OCI-LY7 (cell line): ENCODE data around the gene RBCK1. TPM values are rescaled to one million over a fixed set of nuclear protein-coding genes. Genes with fewer than 3 reads are reported as not detected.

Experiments used
- BruUV-seq: library from RNA; stranded (reverse); fragments of 400-500 nt; replicated peaks from 2 replicates; lab custom pipeline; 2021; lab: Mats Ljungman, UMichigan
- CTCF ChIA-PET: fragments of 300-600 bp; sonication (Branson Sonifier 250); formaldehyde crosslinking; loops from one replicate; lab custom pipeline; 2022; ENCODE audit warnings: antibody characterized with exemption; ENCODE audit not compliant: unreplicated experiment; lab: Charles Lee
- POLR2A ChIA-PET: fragments of 300-600 bp; sonication (Branson Sonifier 250); formaldehyde crosslinking; loops from one replicate; lab custom pipeline; 2022; ENCODE audit warnings: antibody characterized with exemption; lab: Charles Lee
- DNase-seq: peaks from one replicate; pipeline ENCODE4 v3.0.0-alpha.2; 2015; ENCODE audit warnings: low spot score
- H2AFZ ChIP-seq: fragments of 200-600 bp; sonication (generic), shearing (Covaris generic); 2 replicates; pipeline ENCODE4 v1.6.1; 2014; ENCODE audit warnings: mild to moderate bottlenecking, antibody characterized with exemption, low read length, moderate library complexity
- H3K27ac ChIP-seq: fragments of 200-600 bp; sonication (generic); 2 replicates; pipeline ENCODE4 v1.5.1; 2014; ENCODE audit warnings: mixed run types, low read depth, mild to moderate bottlenecking, moderate library complexity, low read length, inconsistent platforms; ENCODE audit not compliant: poor library complexity, severe bottlenecking
- H3K36me3 ChIP-seq: fragments of 200-600 bp; sonication (generic); 2 replicates; pipeline ENCODE4 v1.6.1; 2014; ENCODE audit warnings: mild to moderate bottlenecking, antibody characterized with exemption, low read length, moderate library complexity, mixed read lengths; ENCODE audit not compliant: insufficient read depth
- H3K4me1 ChIP-seq: fragments of 200-600 bp; sonication (generic); 2 replicates; pipeline ENCODE4 v1.5.1; 2014; ENCODE audit warnings: mild to moderate bottlenecking, low read length; ENCODE audit not compliant: insufficient read depth, poor library complexity, severe bottlenecking
- H3K4me2 ChIP-seq: fragments of 200-600 bp; sonication (generic); 2 replicates; pipeline ENCODE4 v1.6.1; 2014; ENCODE audit warnings: mild to moderate bottlenecking, low read length
- H3K4me3 ChIP-seq: fragments of 200-600 bp; sonication (generic); 2 replicates; pipeline ENCODE4 v1.5.1; 2014; ENCODE audit warnings: mild to moderate bottlenecking, low read depth, low read length; ENCODE audit not compliant: poor library complexity, severe bottlenecking
- H3K79me2 ChIP-seq: fragments of 200-600 bp; sonication (generic); 2 replicates; pipeline ENCODE4 v1.6.1; 2016; ENCODE audit warnings: low read depth, mild to moderate bottlenecking, low read length, moderate library complexity, mixed read lengths; ENCODE audit not compliant: insufficient read depth
- H3K9me2 ChIP-seq: fragments of 200-600 bp; sonication (generic); 2 replicates; pipeline ENCODE4 v1.6.1; 2016; ENCODE audit warnings: mild to moderate bottlenecking, low read length, mixed read lengths; ENCODE audit not compliant: insufficient read depth
- H3K9me3 ChIP-seq: fragments of 200-600 bp; sonication (generic); 2 replicates; pipeline ENCODE4 v1.6.1; 2014; ENCODE audit warnings: mild to moderate bottlenecking, mixed run types, low read length, mixed read lengths
- H4K20me1 ChIP-seq: fragments of 200-600 bp; sonication (generic); 2 replicates; pipeline ENCODE4 v1.6.1; 2014; ENCODE audit warnings: mild to moderate bottlenecking, antibody characterized with exemption, low read length, moderate library complexity, mixed read lengths; ENCODE audit not compliant: insufficient read depth
- CTCF ChIP-seq: fragments of 200-600 bp; sonication (generic); conservative IDR thresholded peaks from 2 replicates; pipeline ENCODE4 v1.5.1; 2014; ENCODE audit warnings: mild to moderate bottlenecking, antibody characterized with exemption, low read length, moderate library complexity, mixed read lengths
- EZH2phosphoT487 ChIP-seq: fragments of 200-600 bp; sonication (generic); IDR thresholded peaks from 2 replicates; pipeline ENCODE4 v1.6.1; 2018; ENCODE audit warnings: low read depth, borderline replicate concordance, mild to moderate bottlenecking, mixed run types, antibody characterized with exemption, low read length, moderate library complexity, mixed read lengths
- intact Hi-C: fragments of 100-400 bp; cut with micrococcal nuclease; formaldehyde crosslinking; loops from one replicate; pipeline ENCODE4 v1.10.0; 2022; ENCODE audit not compliant: unreplicated experiment
- total RNA-seq, 2 experiments: library from RNA; depleted of rRNA in 1 of 2; stranded (reverse); fragments of >200 nt in 1 of 2; shearing (Covaris generic) in 1 of 2; gene quantifications; 2 replicates each; pipeline ENCODE4 v1.2.3, GENCODE V29; 2014 to 2022

The RBCK1 gene
- total RNA-seq, 2 experiments from 2014 or later, result 82.9 to 140 TPM

- Histone ChIP-seq H3K79me2 (peaks cover 29% of the 10 kb centered on the region; the same call in 1 of the 2 replicates), H3K4me1 (peaks cover 39% of the 10 kb centered on the region), H2AFZ (peak overlapping the region; percentile 4; the same call in 1 of the 2 replicates), H3K36me3 (peaks cover 45% of the 10 kb centered on the region), H3K4me2 (peak overlapping the region; percentile 88), H4K20me1 (no peaks in the 10 kb centered on the region), H3K27ac (peak overlapping the region; percentile 71), H3K4me3 (peak overlapping the region; percentile 95), H3K9me3 (peaks cover under 1% of the 10 kb centered on the region; the same call in 1 of the 2 replicates), H3K9me2 (no peaks in the 10 kb centered on the region)
- CTCF ChIA-PET, result interaction anchor here (1.0 kb wide), 1 partner anchor 22 kb away, joined by 3 read pairs; no protein-coding TSS in a partner anchor
- intact Hi-C loops, result loop anchor here (1.0 to 2.0 kb wide), 3 partner anchors 22 to 54 kb away; no protein-coding TSS in a partner anchor
- peak; percentile 52 for DNase-seq
- no TSS peak for BruUV-seq
- TF ChIP-seq CTCF (no peak), EZH2phosphoT487 (no peak)
- POLR2A ChIA-PET, result interaction anchor here (0.6 to 2.1 kb wide), 6 partner anchors 8 to 439 kb away, joined by 3 to 14 read pairs (median 4); partner anchors contain the start of gene TRIB3
These were observed 971 bp downstream of the RBCK1 start for GRCh38 chr20:408843-409696.

GRCh38 chr20:409697-410559 is 1.8 kb downstream of the RBCK1 start:
- intact Hi-C loops, result loop anchor here (1.0 to 2.0 kb wide), 2 partner anchors 21 to 55 kb away; no protein-coding TSS in a partner anchor
- Histone ChIP-seq H3K36me3 (peaks cover 52% of the 10 kb centered on the region), H3K27ac (peak overlapping the region; percentile 71), H3K4me2 (peak overlapping the region; percentile 88), H3K9me2 (no peaks in the 10 kb centered on the region), H3K4me1 (peaks cover 39% of the 10 kb centered on the region), H4K20me1 (no peaks in the 10 kb centered on the region), H3K9me3 (no peaks in the 10 kb centered on the region; the same call in 1 of the 2 replicates), H3K79me2 (peaks cover 34% of the 10 kb centered on the region; the same call in 1 of the 2 replicates), H2AFZ (no peak overlapping the region), H3K4me3 (peak overlapping the region; percentile 95)
- CTCF ChIA-PET, result interaction anchor here (1.0 kb wide), 2 partner anchors 22 to 80 kb away, joined by 3 read pairs; no protein-coding TSS in a partner anchor
- DNase-seq, result peak; percentile 41
- POLR2A ChIA-PET, result interaction anchor here (0.7 to 2.1 kb wide), 8 partner anchors 9 to 439 kb away, joined by 3 to 14 read pairs (median 3); partner anchors contain the start of gene TRIB3
- TF ChIP-seq EZH2phosphoT487 (no peak), CTCF (no peak)
- BruUV-seq, result TSS peak; percentile 46
